Hippocampal formation (tissue), 2 donors: ENCODE results near the gene FAM72A.
"Not testable (repeated sequence)": the region's sequence is repeated elsewhere in the genome, so short reads cannot be mapped to it uniquely, and the experiment has no call there.

Experiments used
- DNase-seq, 2 donors: peaks; one replicate each; lab custom pipeline; 2025; lab: John Stamatoyannopoulos, UW

The FAM72A gene

GRCh38 chr1:206215600-206216392, 13.2 kb upstream of the FAM72A start:
- DNase-seq = not testable (repeated sequence)

GRCh38 chr1:206210802-206211201, 8.2 kb upstream of the FAM72A start:
- not testable (repeated sequence) for DNase-seq

GRCh38 chr1:206205569-206205968, 2.9 kb upstream of the FAM72A start:
- not testable (repeated sequence) for DNase-seq

GRCh38 chr1:206204871-206205270, 2.2 kb upstream of the FAM72A start:
- not testable (repeated sequence) for DNase-seq

GRCh38 chr1:206204159-206204511, 1.5 kb upstream of the FAM72A start:
- DNase-seq = not testable (repeated sequence)

GRCh38 chr1:206203364-206204158, 922 bp upstream of the FAM72A start, which contains the start of gene SRGAP2:
Gene SRGAP2, plus strand, starts transcription at chr1:206203541. Its CDS starts 2,430 bp downstream, at chr1:206205971.
- DNase-seq = peak in 1 of 2 donors; percentile 2

GRCh38 chr1:206196748-206197424, 5.8 kb downstream of the FAM72A start:
- not testable (repeated sequence) for DNase-seq

GRCh38 chr1:206195182-206195581, 7.5 kb downstream of the FAM72A start:
- not testable (repeated sequence) for DNase-seq

GRCh38 chr1:206186826-206187225, 15.8 kb downstream of the FAM72A start:
- DNase-seq = not testable (repeated sequence)

- DNase-seq = not testable (repeated sequence)
These were observed 16.9 kb downstream of the FAM72A start for GRCh38 chr1:206185778-206186177.

- DNase-seq = not testable (repeated sequence)
These were observed 18.9 kb downstream of the FAM72A start for GRCh38 chr1:206183788-206184187.

GRCh38 chr1:206182368-206183317, 20.0 kb downstream of the FAM72A start:
- not testable (repeated sequence) for DNase-seq

GRCh38 chr1:206179666-206180065, 23.0 kb downstream of the FAM72A start:
- not testable (repeated sequence) for DNase-seq

GRCh38 chr1:206178061-206178989, 24.3 kb downstream of the FAM72A start:
- DNase-seq = not testable (repeated sequence)

GRCh38 chr1:206176114-206176502, 26.5 kb downstream of the FAM72A start:
- DNase-seq = not testable (repeated sequence)

- DNase-seq = not testable (repeated sequence)
These were observed 27.1 kb downstream of the FAM72A start for GRCh38 chr1:206175459-206176113.

- DNase-seq = not testable (repeated sequence)
These were observed 28.3 kb downstream of the FAM72A start for GRCh38 chr1:206174182-206174868.

- DNase-seq = not testable (repeated sequence)
These were observed 29.4 kb downstream of the FAM72A start for GRCh38 chr1:206173110-206173719.
